MV-4-11 (cell line): ENCODE measurements around the gene EBF4.
"Not testable (repeated sequence)": the region's sequence is repeated elsewhere in the genome, so short reads cannot be mapped to it uniquely, and the experiment has no call there.

Experiments used
- DNase-seq: peaks from one replicate; lab custom pipeline; 2025; lab: John Stamatoyannopoulos, UW

The EBF4 gene

DNA sequence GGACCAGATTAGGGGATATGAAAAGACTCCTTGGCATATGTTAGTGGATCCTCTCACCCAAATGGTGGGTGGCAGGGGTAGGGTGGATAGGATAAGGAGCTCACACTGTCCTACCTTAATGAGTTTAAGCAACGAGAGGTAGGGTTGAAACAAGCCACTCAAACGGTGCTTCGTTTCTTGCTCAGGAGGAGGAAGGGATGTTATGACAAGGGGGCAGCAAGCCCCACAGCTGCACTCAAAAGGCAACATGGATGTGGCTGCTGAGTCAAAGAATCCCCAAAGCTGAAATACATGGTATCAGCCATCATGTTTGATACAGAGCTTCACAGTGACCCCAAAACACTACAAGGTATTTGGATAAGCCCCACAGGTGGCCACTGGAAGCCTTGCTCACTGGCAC lies 20.1 kb upstream of the EBF4 start:
- DNase-seq, result no peak

DNA sequence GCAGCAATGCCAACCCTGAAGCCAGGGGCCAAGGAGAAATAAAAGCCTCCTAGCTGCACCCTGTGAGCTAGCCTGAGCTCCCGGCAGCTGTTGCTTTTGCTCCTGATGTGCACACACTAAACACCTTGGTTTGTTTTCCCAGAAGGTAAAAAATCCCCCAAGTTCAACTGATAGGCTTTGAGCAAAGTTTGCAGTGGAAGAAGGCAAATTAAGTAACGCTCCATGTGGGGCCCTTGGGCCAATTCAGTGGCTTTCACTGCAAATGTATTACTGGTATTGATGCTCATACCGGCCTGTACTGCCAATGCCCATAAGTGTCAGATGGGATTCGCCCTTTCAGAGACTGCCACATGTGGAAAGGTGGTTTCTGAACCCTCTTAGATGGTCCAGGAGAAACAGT lies 19.1 kb upstream of the EBF4 start:
- no peak for DNase-seq

DNA sequence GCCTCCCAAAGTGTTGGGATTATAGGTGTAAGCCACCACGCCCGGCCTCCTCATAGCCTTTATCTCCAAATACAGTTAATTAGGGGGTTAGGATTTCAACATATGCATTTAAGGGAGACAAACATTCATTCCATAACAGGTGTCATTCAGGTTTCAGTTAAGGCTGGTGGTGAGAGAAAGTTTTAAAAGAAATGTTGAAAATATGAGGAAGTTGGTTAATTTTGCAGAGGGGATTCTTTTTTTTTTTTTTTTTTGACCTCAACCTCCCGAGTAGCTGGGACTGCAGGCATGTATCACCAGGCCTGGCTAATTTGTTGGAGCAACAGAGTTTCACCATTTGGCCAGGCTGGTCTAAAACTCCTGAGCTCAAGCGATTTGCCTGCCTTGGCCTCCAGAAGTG lies 12.5 kb upstream of the EBF4 start:
- DNase-seq, result peak; percentile 62

DNA sequence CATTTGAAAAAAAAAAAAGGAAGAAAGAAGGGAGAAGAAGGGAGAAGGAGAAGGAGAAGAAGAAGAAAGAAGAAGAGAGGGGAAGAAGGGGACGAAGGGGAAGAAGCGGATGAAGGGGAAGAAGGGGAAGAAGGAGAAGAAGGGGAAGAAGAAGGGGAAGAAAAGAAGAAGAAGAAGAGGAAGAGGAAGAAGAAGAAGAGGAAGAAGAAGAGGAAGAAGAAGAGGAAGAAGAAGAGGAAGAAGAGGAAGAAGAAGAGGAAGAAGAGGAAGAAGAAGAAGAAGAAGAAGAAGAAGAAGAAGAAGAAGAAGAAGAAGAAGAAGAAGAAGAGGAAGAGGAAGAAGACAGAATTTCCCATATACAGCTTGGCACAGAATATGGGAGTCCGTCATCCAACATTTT lies 10.5 kb upstream of the EBF4 start:
- DNase-seq, result not testable (repeated sequence)

DNA sequence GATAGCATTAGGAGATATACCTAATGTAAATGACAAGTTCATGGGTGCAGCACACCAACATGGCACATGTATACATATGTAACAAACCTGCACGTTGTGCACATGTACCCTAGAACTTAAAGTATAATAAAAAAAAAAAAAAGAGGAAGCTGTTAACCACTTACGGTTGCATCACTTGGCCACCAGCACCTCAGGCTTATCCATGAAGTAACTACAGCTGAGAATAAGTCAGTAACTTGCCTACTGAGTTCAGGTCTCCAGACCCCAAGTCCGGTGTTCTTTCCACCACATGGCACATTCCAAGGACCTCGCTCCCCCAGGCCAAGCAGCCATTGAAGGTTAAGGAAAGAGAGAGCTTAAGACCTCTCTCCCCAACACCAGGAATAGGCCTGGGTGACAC lies 7.8 kb upstream of the EBF4 start:
- peak; percentile 91 for DNase-seq

DNA sequence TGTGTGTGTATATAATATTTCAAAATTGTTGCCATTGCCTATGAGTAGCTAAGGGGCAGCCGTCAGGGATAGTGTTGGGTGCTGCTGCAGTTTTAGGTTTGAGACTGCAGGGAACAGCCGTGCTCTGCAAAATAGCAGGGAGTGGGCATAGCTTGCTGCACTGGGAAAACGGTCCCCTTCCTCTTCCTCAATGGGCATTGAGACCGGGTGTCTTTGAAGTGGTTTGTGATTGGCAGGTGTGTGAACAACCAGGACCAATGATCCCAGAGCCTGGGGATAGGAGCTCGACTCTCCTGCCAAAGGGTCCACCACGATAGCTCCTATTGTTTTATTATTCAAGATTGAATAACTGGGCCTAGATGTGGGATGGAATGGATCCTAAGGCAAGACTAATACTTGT lies 5.1 kb upstream of the EBF4 start:
- no peak for DNase-seq

DNA sequence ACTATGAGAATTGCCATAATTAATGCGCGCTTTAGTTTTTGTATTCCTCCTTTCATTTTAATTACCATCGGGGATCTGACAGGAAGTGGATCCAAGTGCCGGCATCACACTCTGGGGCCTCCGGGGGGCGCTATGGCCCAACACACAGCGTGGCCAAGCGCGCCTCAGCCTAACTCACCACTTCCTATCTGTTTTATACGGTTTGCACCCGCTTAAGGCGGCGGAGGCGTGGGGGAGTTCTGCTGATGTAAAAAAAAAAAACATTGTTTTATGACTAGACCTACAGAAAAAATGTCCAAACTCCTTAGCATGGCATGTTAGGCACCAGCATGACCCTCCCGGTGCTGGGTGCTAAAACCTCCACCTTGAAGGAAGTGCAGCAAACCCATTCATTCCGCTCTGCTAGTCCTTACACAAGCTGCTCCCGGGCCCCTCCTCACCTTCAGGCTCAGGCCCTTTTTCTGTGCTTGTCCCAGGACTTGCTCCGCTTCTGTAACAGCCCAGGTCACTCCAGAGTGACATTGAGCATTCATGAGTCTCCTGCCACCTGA lies 4.5 kb upstream of the EBF4 start:
- peak; percentile 82 for DNase-seq

DNA sequence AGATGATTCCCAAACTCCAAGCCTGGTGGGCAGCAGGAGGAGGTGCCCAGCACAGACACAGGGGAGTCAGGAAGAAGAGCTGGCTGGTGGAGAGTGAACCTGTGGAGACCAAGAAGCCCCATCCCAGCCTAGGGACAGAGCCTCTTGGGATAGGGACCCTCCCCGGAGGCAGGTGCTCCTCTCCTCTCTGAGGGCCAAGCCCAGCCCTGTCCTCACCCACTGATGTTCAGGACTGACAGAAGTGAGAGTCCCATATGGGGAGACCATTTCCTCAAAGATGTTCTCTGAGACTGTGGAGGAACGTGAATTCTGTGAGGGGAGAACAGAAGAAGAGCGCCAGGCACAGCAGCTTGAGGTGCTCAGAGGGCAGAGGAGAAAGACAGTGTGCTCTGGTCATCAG lies 2.4 kb upstream of the EBF4 start:
- DNase-seq, result no peak

DNA sequence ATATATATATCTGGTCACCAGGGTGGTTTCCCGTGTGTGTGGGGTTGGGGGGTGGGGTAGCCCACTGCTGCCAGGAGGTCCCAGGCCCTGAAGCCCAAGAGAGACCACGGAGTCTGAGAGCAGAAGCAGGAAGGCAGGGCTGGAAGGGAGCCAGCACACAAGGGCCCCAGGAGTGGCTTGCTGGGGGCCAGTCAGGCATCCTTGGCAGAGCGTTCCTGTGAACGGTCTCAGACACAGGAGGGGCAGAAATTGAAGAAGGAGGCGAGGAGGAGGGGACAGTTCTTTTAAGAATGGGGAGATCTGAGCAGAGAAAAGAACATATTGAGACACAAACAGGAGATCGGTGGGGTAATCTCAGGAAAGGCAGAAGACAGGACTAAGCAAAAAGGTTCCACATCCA lies 1.9 kb upstream of the EBF4 start:
- DNase-seq, result no peak

DNA sequence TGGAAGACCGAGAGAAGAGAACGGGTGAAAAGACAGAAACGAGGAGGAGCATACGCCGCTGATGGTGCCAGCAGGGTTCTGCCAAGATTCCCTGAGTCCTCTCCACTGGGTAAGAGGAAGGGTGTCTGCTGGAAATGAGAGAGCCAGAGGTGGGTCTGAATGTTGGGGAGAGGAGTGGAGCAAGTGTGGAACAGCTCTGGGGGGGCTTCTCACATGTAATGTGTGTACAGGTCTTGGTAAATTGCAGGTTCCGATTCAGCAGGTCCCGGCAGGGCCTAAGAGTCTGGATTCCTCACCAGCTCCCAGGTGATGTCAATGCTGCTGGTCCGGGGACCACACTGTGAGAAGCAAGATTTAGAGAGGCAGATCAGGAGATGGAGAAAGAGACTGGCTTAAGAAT lies 1.5 kb upstream of the EBF4 start:
- DNase-seq, result no peak

DNA sequence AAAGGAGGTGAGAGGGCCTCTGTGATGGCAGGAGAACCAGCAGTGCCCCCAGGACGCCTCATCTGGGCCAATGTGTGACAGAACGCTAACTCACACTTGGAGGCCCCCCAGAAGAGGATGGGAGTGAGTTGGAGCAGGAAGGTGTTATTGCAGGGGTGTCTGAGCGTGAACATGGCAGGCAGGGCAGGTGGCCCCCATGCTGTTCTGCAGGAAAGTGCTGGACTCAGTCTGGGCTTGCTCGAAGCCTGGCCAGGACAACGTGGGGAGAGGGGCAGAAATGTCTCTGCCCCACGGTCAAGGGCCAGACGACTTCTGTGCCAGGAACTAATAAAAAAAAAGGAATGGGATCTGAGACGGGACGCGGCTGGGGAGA lies 931 bp upstream of the EBF4 start:
- no peak for DNase-seq

DNA sequence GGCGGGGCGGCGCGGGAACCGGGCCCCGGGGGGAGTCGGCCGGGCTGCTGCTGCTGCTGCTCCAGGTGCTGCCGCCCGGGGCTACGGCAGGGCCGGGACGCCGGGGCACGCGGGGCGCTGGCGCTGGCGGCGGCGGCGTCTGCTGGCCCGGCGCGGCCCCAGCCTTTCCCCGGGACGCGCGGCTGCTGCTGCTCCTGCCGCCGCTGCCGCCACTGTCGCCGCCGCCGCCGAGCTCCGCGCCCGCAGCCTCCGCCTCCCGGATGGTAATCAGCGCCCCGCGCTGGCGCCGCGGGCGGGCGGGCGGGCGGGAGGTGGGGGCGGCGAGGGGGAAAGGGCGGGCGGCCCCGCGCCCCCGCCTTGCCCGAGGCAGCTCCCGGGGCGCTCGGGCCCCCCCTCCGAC lies 306 bp downstream of the EBF4 start:
- DNase-seq, result no peak

DNA sequence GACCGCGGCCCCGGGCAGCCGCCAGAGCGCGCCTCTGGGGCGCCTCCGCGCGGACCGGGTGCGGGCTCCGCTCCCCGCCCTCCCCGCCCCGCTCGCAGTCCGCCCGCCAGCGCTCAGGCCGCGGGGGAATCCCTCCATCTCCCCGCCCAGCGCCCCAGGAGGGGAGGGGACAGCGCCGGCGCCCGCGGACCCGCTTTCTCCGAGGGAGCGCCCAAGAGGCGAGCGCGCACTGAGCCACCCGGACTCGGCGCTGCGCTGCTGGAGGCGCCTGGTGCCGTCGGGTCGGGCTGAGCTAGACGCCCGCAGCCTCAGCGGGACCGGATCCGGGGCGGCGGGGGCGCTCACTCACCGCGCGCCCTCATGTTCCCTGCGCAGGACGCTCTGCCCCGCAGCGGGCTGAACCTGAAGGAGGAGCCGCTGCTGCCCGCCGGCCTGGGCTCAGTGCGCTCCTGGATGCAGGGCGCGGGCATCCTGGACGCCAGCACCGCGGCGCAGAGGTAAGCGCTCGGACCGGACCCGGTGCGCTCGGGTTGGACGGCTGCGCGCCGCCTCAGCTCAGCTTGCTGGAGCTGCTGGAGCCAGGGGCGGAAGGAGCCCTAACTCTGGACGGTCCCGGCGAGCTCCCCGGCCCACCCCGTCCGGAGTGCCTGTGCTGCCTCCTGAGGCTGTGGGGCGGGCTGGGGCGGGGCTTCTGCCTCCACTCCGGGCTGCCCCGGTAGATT lies 867 bp downstream of the EBF4 start:
- DNase-seq, result no peak

DNA sequence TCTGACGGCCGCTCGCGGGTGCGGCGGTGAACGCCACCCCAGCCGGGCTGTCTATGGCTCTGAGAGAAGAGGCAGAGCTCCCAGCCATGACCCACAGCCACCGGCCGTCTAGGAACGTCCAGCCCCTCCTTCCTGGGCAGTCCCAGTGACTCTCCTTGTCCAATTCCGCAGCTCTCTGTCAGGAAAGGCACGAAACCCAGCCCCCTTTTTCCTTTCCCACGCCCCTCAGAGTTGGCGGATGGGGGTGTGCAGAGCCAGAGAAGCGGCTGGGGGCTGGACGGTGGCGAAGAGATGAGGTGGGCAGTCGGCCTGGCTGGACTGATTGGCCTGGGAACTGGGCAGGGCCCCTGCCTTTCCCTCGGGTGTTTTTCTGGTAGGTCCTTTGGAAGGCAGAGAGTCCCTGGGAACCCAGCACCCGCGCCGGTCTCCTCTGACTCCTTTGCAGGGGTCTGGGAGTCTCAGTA lies 1.5 kb downstream of the EBF4 start:
- no peak for DNase-seq

DNA sequence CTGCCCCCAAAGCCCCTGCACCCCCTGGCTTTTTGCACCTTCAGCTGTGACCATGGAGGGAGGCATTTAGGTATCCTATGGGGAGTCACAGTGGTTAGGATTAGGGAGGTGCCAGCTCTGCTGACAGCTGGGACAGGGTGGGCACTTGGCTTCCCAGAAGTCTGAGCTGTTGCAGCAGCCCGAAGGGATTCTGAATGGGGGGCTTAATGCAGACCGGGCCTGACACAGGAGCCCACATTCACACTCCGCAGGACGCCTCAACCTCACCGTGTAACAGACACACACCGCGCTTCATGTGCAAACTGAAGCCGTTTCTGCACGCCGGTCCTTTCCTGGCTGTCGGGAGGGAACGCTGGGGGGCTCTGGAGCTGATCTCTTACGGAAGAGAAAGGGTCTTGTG lies 1.9 kb downstream of the EBF4 start:
- DNase-seq, result no peak

DNA sequence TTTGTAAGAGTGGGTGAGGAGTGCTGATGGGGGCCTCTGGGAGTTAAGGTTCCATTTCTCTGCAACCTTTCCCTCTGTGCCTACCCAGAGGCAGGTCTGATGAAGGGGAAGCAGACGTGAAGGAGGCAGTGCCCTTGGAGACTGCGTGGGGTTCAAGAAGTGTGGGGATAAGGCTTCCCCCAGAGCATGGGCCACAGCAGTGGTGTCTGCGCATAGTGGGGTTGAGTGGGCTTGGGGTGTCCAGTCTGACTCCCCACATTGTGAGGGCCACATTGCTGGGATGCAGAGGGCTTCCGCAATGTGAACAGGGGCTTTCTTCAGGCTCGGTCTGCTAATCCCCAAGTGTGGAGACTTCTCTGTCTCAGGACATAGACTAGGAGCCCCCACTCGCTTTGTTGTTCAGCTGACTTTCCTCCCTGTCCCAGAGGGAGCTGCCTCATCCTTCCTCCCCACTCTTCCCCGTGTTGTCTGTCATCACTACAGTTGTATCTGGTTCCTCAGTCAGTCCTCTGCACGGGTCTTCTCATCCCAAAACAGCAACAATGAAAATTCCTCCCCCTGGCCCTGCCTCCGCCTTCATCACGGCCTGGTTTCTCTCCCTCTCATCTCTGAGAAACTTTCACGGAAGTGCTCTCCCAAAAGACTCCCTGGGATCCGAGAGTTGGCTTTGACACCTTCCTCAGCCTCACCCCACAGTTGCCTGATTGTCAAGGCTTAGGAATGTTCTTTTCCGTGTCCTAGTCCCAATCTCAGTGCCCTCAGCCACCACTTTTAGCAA lies 2.8 kb downstream of the EBF4 start:
- no peak for DNase-seq

DNA sequence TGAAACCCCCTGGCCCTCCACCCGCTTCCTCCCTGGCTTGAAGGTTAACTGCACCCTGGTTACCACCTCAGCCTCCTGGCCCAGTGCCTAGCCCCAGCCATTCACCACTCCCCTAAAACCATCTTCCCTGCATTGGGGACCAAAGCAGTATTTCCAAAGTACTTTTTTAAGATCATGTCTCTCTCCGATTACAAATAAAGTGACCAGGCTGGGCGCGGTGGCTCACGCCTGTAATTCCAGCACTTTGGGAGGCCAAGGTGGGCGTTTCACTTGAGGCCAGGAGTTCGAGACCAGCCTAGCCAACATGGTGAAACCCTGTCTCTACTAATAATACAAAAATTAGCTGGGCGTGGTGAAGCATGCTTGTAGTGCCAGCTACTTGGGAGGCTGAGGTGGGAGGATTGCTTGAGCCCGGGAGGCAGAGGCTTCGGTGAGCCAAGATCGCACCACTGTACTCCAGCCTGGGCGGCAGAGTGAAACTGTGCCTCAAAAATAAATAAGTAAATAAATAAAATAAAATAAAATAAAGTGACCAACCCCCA lies 3.5 kb downstream of the EBF4 start:
- not testable (repeated sequence) for DNase-seq

DNA sequence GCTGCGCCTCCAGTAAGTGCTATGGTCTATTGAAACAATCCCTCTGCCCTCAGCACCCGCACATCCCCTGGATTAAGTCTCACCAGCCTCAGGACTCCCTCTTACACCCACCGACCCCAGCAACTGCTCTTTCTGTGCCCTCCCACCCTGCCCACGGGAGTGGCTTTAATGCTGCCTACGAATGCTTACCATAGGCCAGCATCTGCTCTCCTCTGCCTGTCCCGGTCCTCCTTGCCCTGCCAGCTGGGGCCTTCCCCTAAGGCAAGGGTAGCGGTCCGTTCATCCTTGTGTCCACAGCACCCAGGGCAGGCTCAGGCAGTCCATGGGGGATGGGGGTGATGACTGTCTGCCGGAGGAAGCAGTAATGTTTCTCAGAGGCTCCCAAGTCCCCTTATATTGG lies 4.1 kb downstream of the EBF4 start:
- no peak for DNase-seq

DNA sequence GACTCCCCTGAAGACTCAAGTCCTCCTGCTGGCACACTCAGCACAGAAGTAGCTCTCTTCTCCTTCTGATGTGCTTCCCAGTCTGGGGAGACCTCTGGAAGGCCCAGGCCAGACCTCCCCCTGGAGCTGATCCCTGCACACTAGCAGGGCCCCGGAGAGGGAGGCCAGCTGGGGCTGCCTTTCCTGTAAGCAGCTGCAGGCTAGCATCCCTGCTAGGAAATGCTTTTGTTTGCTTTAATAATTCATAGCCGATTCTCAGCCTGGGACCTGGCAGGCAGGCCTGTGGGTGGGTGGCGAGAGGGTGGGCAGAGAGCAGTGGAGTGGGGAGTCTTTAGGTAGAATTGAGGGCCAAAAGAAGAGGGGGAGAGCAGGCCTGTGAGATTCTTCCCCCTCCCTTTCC lies 5.2 kb downstream of the EBF4 start:
- no peak for DNase-seq

DNA sequence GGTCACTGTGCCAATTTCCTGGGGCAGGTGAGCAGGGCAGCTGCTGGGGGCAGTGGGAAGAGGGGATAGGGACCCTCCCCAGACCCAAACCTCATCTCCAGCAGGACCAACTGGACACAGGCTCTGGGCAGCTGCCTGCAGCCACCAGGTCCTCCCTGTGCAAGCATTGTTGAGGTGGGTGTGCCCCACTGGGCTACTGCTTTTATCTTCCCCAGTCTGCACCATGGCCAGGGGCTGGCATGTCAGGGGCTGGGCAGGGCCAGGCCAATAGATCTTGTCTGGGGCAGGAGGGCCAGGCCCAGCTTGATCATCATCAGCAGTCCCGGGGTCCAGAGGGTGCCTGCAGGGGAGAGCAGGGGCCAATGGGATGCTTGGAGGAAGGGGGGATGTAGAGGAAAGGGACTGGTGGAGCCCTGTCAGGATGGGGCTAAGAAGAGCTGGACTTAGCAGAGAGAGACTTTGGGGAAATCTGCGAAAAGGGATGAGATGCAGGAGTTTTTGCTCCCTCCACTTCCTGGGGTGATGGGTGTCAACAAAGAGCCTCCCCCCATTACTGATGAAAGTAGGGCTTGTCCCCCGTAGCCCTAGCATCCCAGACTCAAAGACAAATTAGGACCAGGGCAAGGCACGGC lies 5.7 kb downstream of the EBF4 start:
- DNase-seq, result no peak

DNA sequence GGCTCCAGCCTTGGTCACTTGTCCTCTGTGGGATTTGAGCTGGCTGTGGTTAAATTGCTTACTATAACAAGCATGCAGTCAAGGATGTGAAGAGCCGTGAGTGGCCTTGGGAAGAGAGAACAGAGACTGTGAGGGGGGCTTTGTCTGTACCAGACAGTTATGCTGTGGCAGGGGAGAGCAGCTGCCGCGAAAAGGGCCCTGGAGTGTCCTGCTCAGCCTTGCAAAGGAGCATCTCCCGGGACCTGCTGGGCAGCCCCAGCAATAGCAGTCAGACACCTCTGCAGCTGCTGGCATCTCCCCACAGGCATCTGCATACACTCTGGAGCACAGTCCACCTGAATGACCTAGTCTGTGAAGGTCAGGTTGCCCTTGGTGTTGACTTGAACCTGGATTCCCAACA lies 6.3 kb downstream of the EBF4 start:
- no peak for DNase-seq

DNA sequence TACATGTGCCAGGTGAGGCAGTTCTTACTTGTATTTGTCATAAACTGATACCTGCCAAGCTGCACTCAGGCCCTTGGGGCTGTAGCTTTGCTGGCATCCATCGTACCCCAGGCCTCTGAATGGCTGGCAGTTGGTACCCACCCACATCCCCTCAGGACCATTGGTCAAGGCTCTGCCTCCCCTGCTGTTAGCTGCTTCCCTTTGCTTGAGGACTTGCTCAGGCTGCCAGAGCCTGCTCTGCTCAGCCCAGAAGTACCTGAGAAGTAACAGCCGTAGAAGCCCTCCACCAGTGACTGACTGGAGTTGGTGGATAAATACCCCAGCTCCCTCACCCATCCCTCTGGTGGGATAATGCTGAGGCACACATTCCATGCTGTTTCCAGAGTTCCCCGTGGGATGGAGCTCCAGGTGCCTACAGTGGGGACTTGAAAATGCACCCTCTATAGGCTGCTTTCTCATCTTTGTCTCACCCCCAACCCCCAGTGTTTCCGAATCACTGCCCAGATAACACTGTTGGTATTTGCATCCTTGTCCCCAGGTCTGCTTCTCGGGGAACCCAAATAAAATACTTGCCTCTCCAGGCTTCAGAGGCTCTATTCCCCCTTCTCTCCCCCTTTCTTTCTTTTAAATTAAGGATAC lies 7.3 kb downstream of the EBF4 start:
- no peak for DNase-seq
